Thyroid gland (tissue), 4 donors: ENCODE measurements around the gene GLT8D1.

ENCODE experiments used
- POLR2A ChIP-seq, 2 donors: fragments of 450-650 bp; IDR thresholded peaks; one replicate each; pipeline ENCODE4 v1.6.1; 2017; ENCODE audit warnings: antibody characterized with exemption in 2 of 2, mild to moderate bottlenecking in 2 of 2, moderate library complexity in 1 of 2
- TF ChIP-seq, protein P1 (sequence below), 6 experiments: fragments of 200-600 bp in 3 of 6; fragments of 450-650 bp in 3 of 6; sonication (generic) in 3 of 6; IDR thresholded peaks; one replicate each; pipeline ENCODE4 v1.5.1; 2016 to 2019; ENCODE audit warnings: antibody characterized with exemption in 6 of 6, mild to moderate bottlenecking in 2 of 6, inconsistent platforms in 1 of 6, moderate library complexity in 1 of 6

DNA sequence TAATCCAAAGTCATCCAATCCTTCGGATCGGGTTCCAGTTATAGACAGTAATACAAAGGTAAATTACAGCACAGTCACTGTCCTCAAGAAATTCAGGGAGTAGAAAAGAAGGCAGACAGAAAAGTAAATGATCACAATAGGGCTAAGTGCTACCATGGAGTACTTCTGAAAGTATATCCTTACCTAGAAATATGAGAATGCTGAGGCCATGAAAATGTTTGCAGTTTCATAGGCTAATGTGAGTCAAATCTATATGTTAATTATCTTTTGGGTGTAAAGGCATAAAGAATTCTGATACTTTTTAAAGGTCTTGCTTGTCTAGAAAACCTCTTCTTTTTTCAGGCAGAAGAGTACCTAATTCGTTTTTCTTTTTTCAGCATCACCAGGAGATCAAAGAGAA is 49.7 kb downstream of the GLT8D1 start:
- no peak for TF ChIP-seq POLR2A (IDR thresholded peaks at IDR 0.05)
- TF ChIP-seq, protein P1, sequence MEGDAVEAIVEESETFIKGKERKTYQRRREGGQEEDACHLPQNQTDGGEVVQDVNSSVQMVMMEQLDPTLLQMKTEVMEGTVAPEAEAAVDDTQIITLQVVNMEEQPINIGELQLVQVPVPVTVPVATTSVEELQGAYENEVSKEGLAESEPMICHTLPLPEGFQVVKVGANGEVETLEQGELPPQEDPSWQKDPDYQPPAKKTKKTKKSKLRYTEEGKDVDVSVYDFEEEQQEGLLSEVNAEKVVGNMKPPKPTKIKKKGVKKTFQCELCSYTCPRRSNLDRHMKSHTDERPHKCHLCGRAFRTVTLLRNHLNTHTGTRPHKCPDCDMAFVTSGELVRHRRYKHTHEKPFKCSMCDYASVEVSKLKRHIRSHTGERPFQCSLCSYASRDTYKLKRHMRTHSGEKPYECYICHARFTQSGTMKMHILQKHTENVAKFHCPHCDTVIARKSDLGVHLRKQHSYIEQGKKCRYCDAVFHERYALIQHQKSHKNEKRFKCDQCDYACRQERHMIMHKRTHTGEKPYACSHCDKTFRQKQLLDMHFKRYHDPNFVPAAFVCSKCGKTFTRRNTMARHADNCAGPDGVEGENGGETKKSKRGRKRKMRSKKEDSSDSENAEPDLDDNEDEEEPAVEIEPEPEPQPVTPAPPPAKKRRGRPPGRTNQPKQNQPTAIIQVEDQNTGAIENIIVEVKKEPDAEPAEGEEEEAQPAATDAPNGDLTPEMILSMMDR (IDR thresholded peaks at IDR 0.05) = no peak
